Renal cortical epithelial cell (primary cell): ENCODE results near the gene CASP4. TPM values are rescaled to one million over a fixed set of nuclear protein-coding genes. Genes with fewer than 3 reads are reported as not detected.
"Not testable (repeated sequence)": the region's sequence is repeated elsewhere in the genome, so short reads cannot be mapped to it uniquely, and the experiment has no call there.

Experiments used
- DNase-seq: peaks from one replicate; pipeline ENCODE4 v3.0.0-alpha.2; 2011; ENCODE audit warnings: low read depth
- total RNA-seq: library from RNA; depleted of rRNA; stranded (reverse); fragments of >200 nt; gene quantifications from 2 replicates; pipeline ENCODE4 v1.2.3, GENCODE V29; 2014

Gene CASP4
- 150 and 201 TPM in 2 replicates for total RNA-seq

- DNase-seq, result peak; percentile 84
These were observed at the start of gene CASP4 for GRCh38 chr11:104968355-104968855. Gene CASP4 (minus strand): TSS chr11:104968574. CDS start chr11:104968525, 49 bp downstream.

GRCh38 chr11:105007463-105007862 is 39.1 kb upstream of the CASP4 start:
- DNase-seq, result no peak

- no peak for DNase-seq
These were observed 37.1 kb upstream of the CASP4 start for GRCh38 chr11:105005451-105005845.

- no peak for DNase-seq
These were observed 35.6 kb upstream of the CASP4 start for GRCh38 chr11:105004021-105004420.

- DNase-seq, result no peak
These were observed 34.8 kb upstream of the CASP4 start for GRCh38 chr11:105003151-105003550.

GRCh38 chr11:105000797-105001196 is 32.4 kb upstream of the CASP4 start:
- no peak for DNase-seq

- no peak for DNase-seq
These were observed 31.8 kb upstream of the CASP4 start for GRCh38 chr11:105000167-105000566.

- peak; percentile 76 for DNase-seq
These were observed 31.3 kb upstream of the CASP4 start for GRCh38 chr11:104999721-105000120.

GRCh38 chr11:104997288-104997687 is 28.9 kb upstream of the CASP4 start:
- peak; percentile 16 for DNase-seq

- DNase-seq, result no peak
These were observed 26.6 kb upstream of the CASP4 start for GRCh38 chr11:104995001-104995408.

GRCh38 chr11:104992781-104993180 is 24.4 kb upstream of the CASP4 start:
- DNase-seq, result no peak

GRCh38 chr11:104991994-104992393 is 23.6 kb upstream of the CASP4 start:
- DNase-seq, result no peak

GRCh38 chr11:104984808-104985207 is 16.4 kb upstream of the CASP4 start:
- no peak for DNase-seq

GRCh38 chr11:104979839-104980238 is 11.5 kb upstream of the CASP4 start:
- no peak for DNase-seq

GRCh38 chr11:104973616-104974015 is 5.2 kb upstream of the CASP4 start:
- DNase-seq, result no peak

- not testable (repeated sequence) for DNase-seq
These were observed 4.5 kb upstream of the CASP4 start for GRCh38 chr11:104972924-104973323.

- no peak for DNase-seq
These were observed 2.4 kb upstream of the CASP4 start for GRCh38 chr11:104970756-104971155.

GRCh38 chr11:104968856-104969776 is 742 bp upstream of the CASP4 start:
- peak; percentile 16 for DNase-seq

- DNase-seq, result peak; percentile 26
These were observed 630 bp downstream of the CASP4 start for GRCh38 chr11:104967534-104968354.

GRCh38 chr11:104965735-104966134 is 2.6 kb downstream of the CASP4 start:
- DNase-seq, result no peak

GRCh38 chr11:104964247-104964646 is 4.1 kb downstream of the CASP4 start:
- peak; percentile 7 for DNase-seq

- no peak for DNase-seq
These were observed 5.5 kb downstream of the CASP4 start for GRCh38 chr11:104962852-104963251.
